GM12878 (cell line): ENCODE measurements around the gene PRR14L.

Experiments
- CTCF ChIP-seq, 3 experiments: IDR thresholded peaks in 2 of 3; conservative IDR thresholded peaks in 1 of 3; 2 replicates each; pipeline ENCODE4 v1.5.1; 2011; ENCODE audit warnings: low read depth in 3 of 3, low read length in 3 of 3, mild to moderate bottlenecking in 3 of 3, control low read depth in 2 of 3, moderate library complexity in 2 of 3, inconsistent platforms in 1 of 3, mixed read lengths in 1 of 3; ENCODE audit not compliant: control insufficient read depth in 2 of 3, insufficient read depth in 1 of 3; ENCODE audit errors: extremely low read depth in 1 of 3
- FOXK2 ChIP-seq: fragments of 450-650 bp; IDR thresholded peaks from 2 replicates; pipeline ENCODE4 v1.6.1; 2017; ENCODE audit warnings: mild to moderate bottlenecking, moderate library complexity
- RELB ChIP-seq: fragments of 450-650 bp; IDR thresholded peaks from 2 replicates; pipeline ENCODE4 v1.6.1; 2017; ENCODE audit warnings: low read depth, mild to moderate bottlenecking, moderate library complexity
- TCF3 ChIP-seq: IDR thresholded peaks from 2 replicates; pipeline ENCODE4 v1.6.1; 2012; ENCODE audit warnings: low read depth, mild to moderate bottlenecking, low read length, borderline replicate concordance; ENCODE audit not compliant: insufficient read depth

- no peak for TF ChIP-seq FOXK2
- no peak for TF ChIP-seq CTCF (IDR thresholded peaks at IDR 0.05 in 2 of 3, conservative IDR thresholded peaks at IDR 0.05 in 1 of 3; ENCODE audit: control insufficient read depth in 2 of 3, extremely low read depth in 1 of 3, insufficient read depth in 1 of 3, low read depth in 3 of 3, low read length in 3 of 3)
- no peak for TF ChIP-seq TCF3
- no peak for TF ChIP-seq RELB
These were observed 15.4 kb downstream of the PRR14L start for GRCh38 chr22:31734512-31734911.
